ENCODE measurements around the gene HIBADH. TPM values are rescaled to one million over a fixed set of nuclear protein-coding genes. Genes with fewer than 3 reads are reported as not detected.
"Not testable (repeated sequence)": the region's sequence is repeated elsewhere in the genome, so short reads cannot be mapped to it uniquely, and the experiment has no call there.

The HIBADH gene
- total and polyA plus RNA-seq, 12 donors: 24.7 to 94.0 (median 77.7) TPM

GRCh38 chr7:27514861-27515260 lies 147.8 kb downstream of the HIBADH start:
- H3K9me3 ChIP-seq: no peaks in the 10 kb centered on the region
- H3K27ac ChIP-seq: no peak overlapping the region
- no peak for TF ChIP-seq CTCF (IDR thresholded peaks at IDR 0.05)
- H3K4me3 ChIP-seq: no peak overlapping the region
- DNase-seq (no peak), ATAC-seq (no peak)
- no peaks in the 10 kb centered on the region for H3K4me1 ChIP-seq
- WGBS, 2 donors: 66 to 72% methylated on average over 5 of the region's 5 CpGs
- no peaks in the 10 kb centered on the region for H3K36me3 ChIP-seq
- intact Hi-C loops (cut with DNase I): no loop called here
- H3K27me3 ChIP-seq: no peaks in the 10 kb centered on the region

DNA sequence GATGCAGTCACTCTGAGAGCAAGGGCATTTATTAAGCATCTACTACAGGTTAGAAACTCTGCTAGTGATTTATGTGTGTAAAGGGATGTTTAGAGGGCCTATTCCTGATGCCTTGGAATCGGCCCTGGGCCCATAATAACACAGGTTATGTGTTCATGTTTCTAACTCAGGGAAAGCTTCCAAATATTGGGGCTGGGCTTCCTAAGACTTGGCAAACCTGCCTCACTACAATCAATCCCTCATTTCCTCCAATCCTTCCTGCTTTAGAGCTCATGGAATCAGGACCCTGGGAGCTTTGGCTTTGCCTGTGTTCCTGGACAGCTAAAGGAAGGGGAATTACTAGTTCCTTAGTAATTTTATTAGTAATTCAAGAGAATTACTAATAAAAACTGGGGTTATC lies 148.8 kb downstream of the HIBADH start:
- intact Hi-C loops (cut with DNase I): no loop called here
- DNase-seq (no peak), ATAC-seq (no peak)
- H3K27me3 ChIP-seq: no peaks in the 10 kb centered on the region
- no peaks in the 10 kb centered on the region for H3K4me1 ChIP-seq
- no peak overlapping the region for H3K4me3 ChIP-seq
- WGBS, 2 donors: 59 to 84% methylated on average over 1 of the region's 1 CpG
- no peaks in the 10 kb centered on the region for H3K36me3 ChIP-seq
- H3K27ac ChIP-seq: no peak overlapping the region
- no peaks in the 10 kb centered on the region for H3K9me3 ChIP-seq
- no peak for TF ChIP-seq CTCF (IDR thresholded peaks at IDR 0.05)

DNA sequence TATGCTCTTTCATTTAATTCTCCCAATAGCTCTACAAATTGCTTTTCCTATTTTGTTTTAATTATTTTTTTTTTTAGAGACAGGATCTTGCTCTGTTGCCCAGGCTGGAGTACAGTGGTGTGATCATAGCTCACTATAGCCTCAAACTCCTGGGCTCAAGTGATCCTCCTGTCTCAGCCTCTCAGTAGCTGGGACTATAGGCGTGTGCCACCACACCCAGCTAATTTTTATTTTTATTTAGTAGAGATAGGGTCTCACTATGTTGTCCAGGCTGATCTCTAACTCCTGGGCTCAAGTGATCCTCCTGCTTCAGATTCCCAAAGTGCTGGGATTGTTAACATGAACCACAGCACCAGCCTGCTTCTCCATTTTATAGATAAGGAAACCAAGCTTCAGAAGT lies 151.3 kb downstream of the HIBADH start:
- H3K27me3 ChIP-seq; DNase-seq; intact Hi-C loops (cut with DNase I); H3K4me3 ChIP-seq; ATAC-seq; H3K27ac ChIP-seq; H3K9me3 ChIP-seq; H3K4me1 ChIP-seq; H3K36me3 ChIP-seq: not testable (repeated sequence)
- 92 to 100% methylated on average over 1 of the region's 1 CpG for WGBS, 2 donors

GRCh38 chr7:27510541-27510940 lies 152.1 kb downstream of the HIBADH start:
- Histone ChIP-seq H3K27ac (no peak overlapping the region), H3K27me3 (no peaks in the 10 kb centered on the region), H3K36me3 (no peaks in the 10 kb centered on the region), H3K4me3 (no peak overlapping the region), H3K9me3 (no peaks in the 10 kb centered on the region), H3K4me1 (no peaks in the 10 kb centered on the region)
- DNase-seq (no peak), ATAC-seq (no peak)
- intact Hi-C loops (cut with DNase I): no loop called here
- TF ChIP-seq CTCF (IDR thresholded peaks at IDR 0.05): no peak
- WGBS, 2 donors: 92 to 94% methylated on average over 2 of the region's 2 CpGs

DNA sequence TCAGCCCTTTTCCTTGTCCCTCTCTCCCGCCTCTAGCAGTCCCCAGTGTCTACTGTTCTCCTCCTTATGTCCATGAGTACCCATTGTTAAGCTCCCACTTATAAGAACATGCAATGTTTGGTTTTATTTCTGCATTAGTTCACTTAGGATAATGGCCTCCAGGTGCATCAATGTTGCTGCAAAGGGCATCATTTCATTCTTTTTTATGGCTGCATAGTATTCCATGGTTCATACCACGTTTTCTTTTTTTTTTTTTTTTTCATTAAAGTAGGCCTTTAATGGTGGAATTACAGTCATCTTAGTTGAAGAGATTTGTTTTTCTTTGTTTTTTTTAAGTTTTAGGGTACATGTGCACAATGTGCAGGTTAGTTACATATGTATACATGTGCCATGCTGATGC lies 160.8 kb downstream of the HIBADH start:
- H3K4me1 ChIP-seq; H3K9me3 ChIP-seq; H3K4me3 ChIP-seq; intact Hi-C loops (cut with DNase I); ATAC-seq; H3K27me3 ChIP-seq; H3K27ac ChIP-seq; DNase-seq; H3K36me3 ChIP-seq: not testable (repeated sequence)
- 91 to 92% methylated on average over 2 of the region's 2 CpGs for WGBS, 2 donors

- H3K27ac ChIP-seq: no peak overlapping the region
- no peak for ATAC-seq
- intact Hi-C loops (cut with DNase I): no loop called here
- no peaks in the 10 kb centered on the region for H3K36me3 ChIP-seq
- DNase-seq: no peak
- peaks cover 0 to 13% (median 0%) of the 10 kb centered on the region in 11 donors for H3K9me3 ChIP-seq
- no peaks in the 10 kb centered on the region for H3K27me3 ChIP-seq
- TF ChIP-seq CTCF (IDR thresholded peaks at IDR 0.05): no peak
- no peaks in the 10 kb centered on the region for H3K4me1 ChIP-seq
- H3K4me3 ChIP-seq: no peak overlapping the region
- WGBS, 2 donors: 68 to 73% methylated on average over 6 of the region's 6 CpGs
Observed at GRCh38 chr7:27501001-27501400, 161.7 kb downstream of the HIBADH start.

Data from heart right ventricle (tissue), 16 donors.